Measurements from ENCODE around the gene RTCA.
A peak's percentile ranks its signal among the peaks of the same experiment; 100 is the strongest.
"Not testable (repeated sequence)": the region's sequence is repeated elsewhere in the genome, so short reads cannot be mapped to it uniquely, and the experiment has no call there.

The RTCA gene

GRCh38 chr1:100265931-100266740 lies at the start of gene RTCA:
RTCA (plus strand) TSS chr1:100266216; CDS start chr1:100266376, 160 bp downstream.
- DNase-seq, result peak; percentile 73

GRCh38 chr1:100217834-100218233 lies 48.2 kb upstream of the RTCA start:
- DNase-seq, result no peak

GRCh38 chr1:100219457-100219856 lies 46.6 kb upstream of the RTCA start:
- DNase-seq, result no peak

- no peak for DNase-seq
These were observed 46.1 kb upstream of the RTCA start for GRCh38 chr1:100219883-100220282.

- no peak for DNase-seq
These were observed 43.6 kb upstream of the RTCA start for GRCh38 chr1:100222428-100222827.

- no peak for DNase-seq
These were observed 36.2 kb upstream of the RTCA start for GRCh38 chr1:100229681-100230443.

GRCh38 chr1:100230765-100231164 lies 35.3 kb upstream of the RTCA start:
- no peak for DNase-seq

- DNase-seq, result no peak
These were observed 34.3 kb upstream of the RTCA start for GRCh38 chr1:100231721-100232120.

GRCh38 chr1:100232156-100232555 lies 33.9 kb upstream of the RTCA start:
- DNase-seq, result no peak

GRCh38 chr1:100233566-100233965 lies 32.5 kb upstream of the RTCA start:
- not testable (repeated sequence) for DNase-seq

- no peak for DNase-seq
These were observed 31.6 kb upstream of the RTCA start for GRCh38 chr1:100234432-100234831.

GRCh38 chr1:100237091-100237490 lies 28.9 kb upstream of the RTCA start:
- no peak for DNase-seq

- DNase-seq, result no peak
These were observed 26.1 kb upstream of the RTCA start for GRCh38 chr1:100239961-100240360.

GRCh38 chr1:100240631-100241030 lies 25.4 kb upstream of the RTCA start:
- DNase-seq, result no peak

GRCh38 chr1:100246738-100247137 lies 19.3 kb upstream of the RTCA start:
- no peak for DNase-seq

- DNase-seq, result no peak
These were observed 16.9 kb upstream of the RTCA start for GRCh38 chr1:100249155-100249536.

- DNase-seq, result peak; percentile 82
These were observed 16.3 kb upstream of the RTCA start, which contains the start of gene DBT for GRCh38 chr1:100249537-100250257. DBT (minus strand) TSS chr1:100249834; CDS start chr1:100249820, 14 bp downstream.

GRCh38 chr1:100250264-100250663 lies 15.8 kb upstream of the RTCA start:
- DNase-seq, result no peak

GRCh38 chr1:100250807-100251206 lies 15.2 kb upstream of the RTCA start:
- no peak for DNase-seq

- DNase-seq, result no peak
These were observed 13.1 kb upstream of the RTCA start for GRCh38 chr1:100252901-100253300.

GRCh38 chr1:100253552-100253951 lies 12.5 kb upstream of the RTCA start:
- no peak for DNase-seq

GRCh38 chr1:100256273-100256672 lies 9.7 kb upstream of the RTCA start:
- DNase-seq, result not testable (repeated sequence)

GRCh38 chr1:100258427-100258826 lies 7.6 kb upstream of the RTCA start:
- DNase-seq, result not testable (repeated sequence)

Measured in SHP77 treated with DMSO at 0.1 percent for 48 hours (cell line).